Liver (tissue), 9 donors: Measurements from ENCODE around the gene SIGLEC8. TPM values are rescaled to one million over a fixed set of nuclear protein-coding genes. Genes with fewer than 3 reads are reported as not detected.
"Not testable (repeated sequence)": the region's sequence is repeated elsewhere in the genome, so short reads cannot be mapped to it uniquely, and the experiment has no call there.

Experiments
- DNase-seq: peaks from one replicate; pipeline ENCODE4 v3.0.0-alpha.2; 2017; ENCODE audit warnings: low spot score
- H3K27ac ChIP-seq, 2 donors: one replicate each; pipeline ENCODE4 v1.7.0; 2013; ENCODE audit warnings: inconsistent platforms in 2 of 2, low read length in 2 of 2, control low read depth in 1 of 2, low read depth in 1 of 2, mild to moderate bottlenecking in 1 of 2
- H3K27me3 ChIP-seq, 4 donors: one replicate each; pipeline versions ENCODE4 v1.6.1 to v1.7.0; 2013; ENCODE audit warnings: low read length in 3 of 4, inconsistent platforms in 1 of 4, mild to moderate bottlenecking in 1 of 4, moderate library complexity in 1 of 4; ENCODE audit not compliant: control insufficient read depth in 4 of 4, insufficient read depth in 4 of 4
- H3K36me3 ChIP-seq, 4 donors: one replicate each; pipeline versions ENCODE4 v1.6.1 to v1.7.0; 2013; ENCODE audit warnings: low read length in 3 of 4, mild to moderate bottlenecking in 3 of 4, low read depth in 1 of 4, moderate library complexity in 1 of 4; ENCODE audit not compliant: control insufficient read depth in 4 of 4, insufficient read depth in 3 of 4
- H3K4me1 ChIP-seq, 4 donors: one replicate each; pipeline versions ENCODE4 v1.6.1 to v1.7.0; 2013; ENCODE audit warnings: low read length in 3 of 4, mild to moderate bottlenecking in 3 of 4, moderate library complexity in 1 of 4; ENCODE audit not compliant: control insufficient read depth in 4 of 4, insufficient read depth in 4 of 4
- H3K4me3 ChIP-seq, 3 donors: one replicate each; pipeline versions ENCODE4 v1.6.1 to v1.7.0; 2013; ENCODE audit warnings: low read length in 3 of 3, control low read depth in 1 of 3, low read depth in 1 of 3, mild to moderate bottlenecking in 1 of 3
- H3K9ac ChIP-seq, 2 donors: one replicate each; pipeline ENCODE4 v1.7.0; 2013; ENCODE audit warnings: low read length in 2 of 2, mild to moderate bottlenecking in 2 of 2, moderate library complexity in 2 of 2, control low read depth in 1 of 2, low read depth in 1 of 2
- H3K9me3 ChIP-seq, 4 donors: one replicate each; pipeline versions ENCODE4 v1.6.1 to v1.7.0; 2013; ENCODE audit warnings: low read length in 3 of 4; ENCODE audit not compliant: control insufficient read depth in 4 of 4
- EGR1 ChIP-seq, 2 donors: IDR thresholded peaks; 2 replicates each; pipeline ENCODE4 v1.6.1; 2016 to 2018; ENCODE audit warnings: antibody characterized with exemption in 2 of 2, low read depth in 2 of 2
- FOXA1 ChIP-seq: IDR thresholded peaks from 2 replicates; pipeline ENCODE4 v1.6.1; 2016; ENCODE audit warnings: antibody characterized with exemption
- FOXA2 ChIP-seq: IDR thresholded peaks from 2 replicates; pipeline ENCODE4 v1.6.1; 2016; ENCODE audit warnings: antibody characterized with exemption
- GABPA ChIP-seq, 2 donors: IDR thresholded peaks in 1 of 2; conservative IDR thresholded peaks in 1 of 2; 2 replicates each; pipeline ENCODE4 v1.6.1; 2016; ENCODE audit warnings: antibody characterized with exemption in 2 of 2, mild to moderate bottlenecking in 1 of 2, moderate library complexity in 1 of 2
- HNF4A ChIP-seq, 2 donors: conservative IDR thresholded peaks; 2 replicates each; pipeline ENCODE4 v1.6.1; 2016; ENCODE audit warnings: antibody characterized with exemption in 2 of 2, mild to moderate bottlenecking in 2 of 2
- HNF4G ChIP-seq: IDR thresholded peaks from 2 replicates; pipeline ENCODE4 v1.6.1; 2016; ENCODE audit warnings: antibody characterized with exemption
- JUND ChIP-seq, 2 donors: IDR thresholded peaks; 2 replicates each; pipeline ENCODE4 v1.6.1; 2016; ENCODE audit warnings: antibody characterized with exemption in 2 of 2
- NR2F2 ChIP-seq: IDR thresholded peaks from 2 replicates; pipeline ENCODE4 v1.6.1; 2016; ENCODE audit warnings: antibody characterized with exemption
- RAD21 ChIP-seq, 2 donors: IDR thresholded peaks; 2 replicates each; pipeline ENCODE4 v1.6.1; 2016; ENCODE audit warnings: antibody characterized with exemption in 2 of 2, mild to moderate bottlenecking in 2 of 2
- RXRA ChIP-seq, 2 donors: IDR thresholded peaks; 2 replicates each; pipeline ENCODE4 v1.6.1; 2017 to 2018; ENCODE audit warnings: antibody characterized with exemption in 2 of 2, mild to moderate bottlenecking in 1 of 2
- SP1 ChIP-seq: IDR thresholded peaks from 2 replicates; pipeline ENCODE4 v1.6.1; 2018; ENCODE audit warnings: antibody characterized with exemption, mild to moderate bottlenecking
- TAF1 ChIP-seq: conservative IDR thresholded peaks from 2 replicates; pipeline ENCODE4 v1.6.1; 2016; ENCODE audit warnings: antibody characterized with exemption, mild to moderate bottlenecking
- YY1 ChIP-seq: IDR thresholded peaks from 2 replicates; pipeline ENCODE4 v1.6.1; 2016; ENCODE audit warnings: antibody characterized with exemption, mild to moderate bottlenecking
- WGBS: extraction: QIAGEN DNeasy Blood & Tissue Kit; methylation state at CpG from one replicate; pipeline ENCODE4 v1.1.7; 2013; 5-methylcytosine and 5-hydroxymethylcytosine counted together
- polyA plus RNA-seq, 2 donors: library from polyadenylated mRNA; stranded (reverse) in 1 of 2; unstranded in 1 of 2; fragments of 200-250 nt in 1 of 2; fragments of >200 nt in 1 of 2; fragmentation: Nextera tagmentation in 1 of 2; extraction: Ambion mirVana in 1 of 2; gene quantifications; one replicate each; pipeline versions ENCODE4 v1.2.1 to v1.2.3, GENCODE V29; 2013 to 2015
- total RNA-seq, 2 donors: library from RNA; depleted of rRNA; stranded (reverse); fragments of >200 nt; gene quantifications; one replicate each; pipeline ENCODE4 v1.2.3, GENCODE V29; 2014
- TF ChIP-seq, protein P1 (sequence below): fragments of 150-350 bp; IDR thresholded peaks from 2 replicates; pipeline ENCODE4 v1.5.1; 2017; ENCODE audit warnings: improper control_type of control experiment, low read depth, low read length; ENCODE audit not compliant: missing input control
- TF ChIP-seq, protein P2 (sequence below): IDR thresholded peaks from 2 replicates; pipeline ENCODE4 v1.6.1; 2016; ENCODE audit warnings: antibody characterized with exemption
- TF ChIP-seq, protein P3 (sequence below): IDR thresholded peaks from 2 replicates; pipeline ENCODE4 v1.6.1; 2016; ENCODE audit warnings: antibody characterized with exemption
- TF ChIP-seq, protein P4 (sequence below): IDR thresholded peaks from 2 replicates; pipeline ENCODE4 v1.6.1; 2016; ENCODE audit warnings: antibody characterized with exemption, mild to moderate bottlenecking
- TF ChIP-seq, protein P5 (sequence below): IDR thresholded peaks from 2 replicates; pipeline ENCODE4 v1.6.1; 2016; ENCODE audit warnings: antibody characterized with exemption
- donor health status: healthy.
- donor health status: healthy.
- donor health status: healthy.
- donor health status: healthy.
- donor health status: healthy.

SIGLEC8 gene
- total and polyA plus RNA-seq, 4 donors = 0.09 to 2.3 (median 0.52) TPM

DNA sequence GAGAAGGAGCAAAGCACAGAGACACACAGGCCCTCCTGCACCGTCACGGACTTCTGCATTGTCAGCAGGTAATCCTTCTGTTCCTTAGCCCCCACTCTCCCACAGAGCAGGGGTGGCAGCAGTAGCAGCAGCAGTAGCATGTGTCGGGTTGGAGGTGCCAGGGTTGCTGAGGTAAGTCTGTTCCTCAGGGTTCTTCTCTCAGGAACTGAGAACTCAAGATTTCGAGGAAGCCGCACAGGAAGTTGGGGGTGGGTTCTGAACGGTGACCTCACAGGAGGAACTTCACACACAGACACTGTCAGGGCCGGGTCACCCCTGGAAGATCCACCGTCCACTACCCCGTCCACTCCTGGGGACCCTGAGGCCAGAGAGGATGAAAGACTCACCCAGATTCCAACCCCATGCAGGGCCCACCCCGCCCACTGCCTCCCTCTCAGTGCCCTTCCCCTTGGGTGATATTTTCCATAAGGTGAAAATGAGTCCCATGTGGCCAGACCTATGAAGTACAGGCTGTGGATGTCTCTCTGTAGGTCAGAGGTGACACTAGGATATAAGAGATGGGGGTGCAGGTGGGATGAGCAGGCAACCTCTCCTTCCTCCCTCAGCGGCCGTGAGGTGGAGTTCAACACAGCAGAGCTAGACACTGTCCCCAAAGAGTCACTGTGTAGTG, 43.5 kb upstream of the SIGLEC8 start, which contains the start of gene SIGLEC12:
Gene SIGLEC12 (minus strand): TSS at position 207 of the 670 bp plus-strand sequence. CDS start 67 bp downstream, at position 140.
- DNase-seq = no peak
- H3K9ac ChIP-seq = no peak within 1 kb of the TSS
- no peaks in the 10 kb centered on the region for H3K36me3 ChIP-seq
- H3K9me3 ChIP-seq = peaks cover 0 to 3% (median 0%) of the 10 kb centered on the region in 4 donors
- H3K27ac ChIP-seq = no peak within 1 kb of the TSS
- no peaks in the 10 kb centered on the region for H3K4me1 ChIP-seq
- TF ChIP-seq FOXA1 (no peak), NR2F2 (no peak), EGR1 (IDR thresholded peaks at IDR 0.05; ENCODE audit: low read depth in 2 of 2) (no peak)
- TF ChIP-seq, protein P1, sequence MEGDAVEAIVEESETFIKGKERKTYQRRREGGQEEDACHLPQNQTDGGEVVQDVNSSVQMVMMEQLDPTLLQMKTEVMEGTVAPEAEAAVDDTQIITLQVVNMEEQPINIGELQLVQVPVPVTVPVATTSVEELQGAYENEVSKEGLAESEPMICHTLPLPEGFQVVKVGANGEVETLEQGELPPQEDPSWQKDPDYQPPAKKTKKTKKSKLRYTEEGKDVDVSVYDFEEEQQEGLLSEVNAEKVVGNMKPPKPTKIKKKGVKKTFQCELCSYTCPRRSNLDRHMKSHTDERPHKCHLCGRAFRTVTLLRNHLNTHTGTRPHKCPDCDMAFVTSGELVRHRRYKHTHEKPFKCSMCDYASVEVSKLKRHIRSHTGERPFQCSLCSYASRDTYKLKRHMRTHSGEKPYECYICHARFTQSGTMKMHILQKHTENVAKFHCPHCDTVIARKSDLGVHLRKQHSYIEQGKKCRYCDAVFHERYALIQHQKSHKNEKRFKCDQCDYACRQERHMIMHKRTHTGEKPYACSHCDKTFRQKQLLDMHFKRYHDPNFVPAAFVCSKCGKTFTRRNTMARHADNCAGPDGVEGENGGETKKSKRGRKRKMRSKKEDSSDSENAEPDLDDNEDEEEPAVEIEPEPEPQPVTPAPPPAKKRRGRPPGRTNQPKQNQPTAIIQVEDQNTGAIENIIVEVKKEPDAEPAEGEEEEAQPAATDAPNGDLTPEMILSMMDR = no peak
- peaks cover 0 to 3% (median 0%) of the 10 kb centered on the region in 4 donors for H3K27me3 ChIP-seq
- WGBS = 61% methylated on average over 12 of the region's 12 CpGs
- no peak within 1 kb of the TSS for H3K4me3 ChIP-seq

DNA sequence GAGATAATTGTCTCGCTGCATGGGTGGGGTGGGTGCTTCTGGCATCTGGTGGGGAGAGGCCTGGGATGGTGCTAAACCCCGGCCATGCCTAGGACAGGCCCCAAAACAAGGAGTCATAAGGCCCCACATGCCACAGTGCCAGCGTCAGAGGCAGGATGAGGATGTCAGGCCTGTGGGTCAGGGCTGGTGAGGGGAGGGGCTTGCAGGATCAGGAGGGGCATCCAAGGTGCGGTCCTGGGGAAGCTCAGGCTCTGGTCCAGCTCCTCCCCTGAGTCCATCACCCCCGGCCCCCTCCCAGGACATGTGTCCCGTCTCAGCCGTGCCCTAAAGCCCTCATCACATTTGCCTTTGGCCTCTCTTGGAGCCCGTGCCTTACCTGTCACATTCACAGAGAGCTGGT, 42.7 kb upstream of the SIGLEC8 start:
- not testable (repeated sequence) for H3K27ac ChIP-seq, H3K4me3 ChIP-seq

DNA sequence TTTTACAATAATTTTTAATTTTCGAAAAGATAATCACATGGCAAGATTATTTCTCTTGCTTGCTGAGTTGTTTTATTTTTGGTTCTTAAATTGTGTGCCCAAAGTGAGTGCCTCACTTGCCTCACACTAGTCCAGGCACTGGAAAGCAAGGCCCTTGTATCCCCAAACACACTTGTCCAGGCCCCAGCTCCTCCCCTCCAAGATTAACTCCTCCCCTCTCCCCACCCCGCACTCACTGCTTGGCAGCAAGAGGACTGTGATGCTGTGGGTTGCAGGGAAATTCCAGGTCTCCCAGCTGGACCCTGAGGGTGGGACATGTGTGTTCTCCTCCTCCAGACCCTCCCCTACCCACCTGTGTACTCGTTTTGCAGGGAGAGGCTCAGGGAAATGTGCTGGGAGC, 39.4 kb upstream of the SIGLEC8 start:
- no peak overlapping the region for H3K27ac ChIP-seq
- no peak overlapping the region for H3K9ac ChIP-seq
- H3K4me1 ChIP-seq = no peaks in the 10 kb centered on the region
- H3K27me3 ChIP-seq = peaks cover 0 to 5% (median under 1%) of the 10 kb centered on the region in 4 donors
- WGBS = 42% methylated on average over 3 of the region's 3 CpGs
- no peak overlapping the region for H3K4me3 ChIP-seq
- no peaks in the 10 kb centered on the region for H3K9me3 ChIP-seq
- no peaks in the 10 kb centered on the region for H3K36me3 ChIP-seq
- DNase-seq = no peak
- no peak for TF ChIP-seq SP1
- no peak for TF ChIP-seq HNF4A (conservative IDR thresholded peaks at IDR 0.05)
- TF ChIP-seq FOXA2 = no peak
- TF ChIP-seq GABPA (IDR thresholded peaks at IDR 0.05 in 1 of 2, conservative IDR thresholded peaks at IDR 0.05 in 1 of 2) = no peak
- TF ChIP-seq, protein P2, sequence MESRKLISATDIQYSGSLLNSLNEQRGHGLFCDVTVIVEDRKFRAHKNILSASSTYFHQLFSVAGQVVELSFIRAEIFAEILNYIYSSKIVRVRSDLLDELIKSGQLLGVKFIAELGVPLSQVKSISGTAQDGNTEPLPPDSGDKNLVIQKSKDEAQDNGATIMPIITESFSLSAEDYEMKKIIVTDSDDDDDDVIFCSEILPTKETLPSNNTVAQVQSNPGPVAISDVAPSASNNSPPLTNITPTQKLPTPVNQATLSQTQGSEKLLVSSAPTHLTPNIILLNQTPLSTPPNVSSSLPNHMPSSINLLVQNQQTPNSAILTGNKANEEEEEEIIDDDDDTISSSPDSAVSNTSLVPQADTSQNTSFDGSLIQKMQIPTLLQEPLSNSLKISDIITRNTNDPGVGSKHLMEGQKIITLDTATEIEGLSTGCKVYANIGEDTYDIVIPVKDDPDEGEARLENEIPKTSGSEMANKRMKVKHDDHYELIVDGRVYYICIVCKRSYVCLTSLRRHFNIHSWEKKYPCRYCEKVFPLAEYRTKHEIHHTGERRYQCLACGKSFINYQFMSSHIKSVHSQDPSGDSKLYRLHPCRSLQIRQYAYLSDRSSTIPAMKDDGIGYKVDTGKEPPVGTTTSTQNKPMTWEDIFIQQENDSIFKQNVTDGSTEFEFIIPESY = no peak
- TF ChIP-seq, protein P3, sequence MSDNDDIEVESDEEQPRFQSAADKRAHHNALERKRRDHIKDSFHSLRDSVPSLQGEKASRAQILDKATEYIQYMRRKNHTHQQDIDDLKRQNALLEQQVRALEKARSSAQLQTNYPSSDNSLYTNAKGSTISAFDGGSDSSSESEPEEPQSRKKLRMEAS = no peak
- TF ChIP-seq HNF4G = no peak
- no peak for TF ChIP-seq TAF1
- TF ChIP-seq RXRA (IDR thresholded peaks at IDR 0.05) = no peak
- TF ChIP-seq YY1 = no peak
- no peak for TF ChIP-seq JUND (IDR thresholded peaks at IDR 0.05)
- TF ChIP-seq, protein P4, sequence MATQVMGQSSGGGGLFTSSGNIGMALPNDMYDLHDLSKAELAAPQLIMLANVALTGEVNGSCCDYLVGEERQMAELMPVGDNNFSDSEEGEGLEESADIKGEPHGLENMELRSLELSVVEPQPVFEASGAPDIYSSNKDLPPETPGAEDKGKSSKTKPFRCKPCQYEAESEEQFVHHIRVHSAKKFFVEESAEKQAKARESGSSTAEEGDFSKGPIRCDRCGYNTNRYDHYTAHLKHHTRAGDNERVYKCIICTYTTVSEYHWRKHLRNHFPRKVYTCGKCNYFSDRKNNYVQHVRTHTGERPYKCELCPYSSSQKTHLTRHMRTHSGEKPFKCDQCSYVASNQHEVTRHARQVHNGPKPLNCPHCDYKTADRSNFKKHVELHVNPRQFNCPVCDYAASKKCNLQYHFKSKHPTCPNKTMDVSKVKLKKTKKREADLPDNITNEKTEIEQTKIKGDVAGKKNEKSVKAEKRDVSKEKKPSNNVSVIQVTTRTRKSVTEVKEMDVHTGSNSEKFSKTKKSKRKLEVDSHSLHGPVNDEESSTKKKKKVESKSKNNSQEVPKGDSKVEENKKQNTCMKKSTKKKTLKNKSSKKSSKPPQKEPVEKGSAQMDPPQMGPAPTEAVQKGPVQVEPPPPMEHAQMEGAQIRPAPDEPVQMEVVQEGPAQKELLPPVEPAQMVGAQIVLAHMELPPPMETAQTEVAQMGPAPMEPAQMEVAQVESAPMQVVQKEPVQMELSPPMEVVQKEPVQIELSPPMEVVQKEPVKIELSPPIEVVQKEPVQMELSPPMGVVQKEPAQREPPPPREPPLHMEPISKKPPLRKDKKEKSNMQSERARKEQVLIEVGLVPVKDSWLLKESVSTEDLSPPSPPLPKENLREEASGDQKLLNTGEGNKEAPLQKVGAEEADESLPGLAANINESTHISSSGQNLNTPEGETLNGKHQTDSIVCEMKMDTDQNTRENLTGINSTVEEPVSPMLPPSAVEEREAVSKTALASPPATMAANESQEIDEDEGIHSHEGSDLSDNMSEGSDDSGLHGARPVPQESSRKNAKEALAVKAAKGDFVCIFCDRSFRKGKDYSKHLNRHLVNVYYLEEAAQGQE = no peak
- no peak for TF ChIP-seq NR2F2
- TF ChIP-seq EGR1 (IDR thresholded peaks at IDR 0.05; ENCODE audit: low read depth in 2 of 2) = no peak
- TF ChIP-seq FOXA1 = no peak
- no peak for TF ChIP-seq RAD21 (IDR thresholded peaks at IDR 0.05)
- TF ChIP-seq, protein P5, sequence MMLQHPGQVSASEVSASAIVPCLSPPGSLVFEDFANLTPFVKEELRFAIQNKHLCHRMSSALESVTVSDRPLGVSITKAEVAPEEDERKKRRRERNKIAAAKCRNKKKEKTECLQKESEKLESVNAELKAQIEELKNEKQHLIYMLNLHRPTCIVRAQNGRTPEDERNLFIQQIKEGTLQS = no peak

More for the DNA sequence above, 42.7 kb upstream of the SIGLEC8 start:
- H3K36me3 ChIP-seq, H3K4me1 ChIP-seq, DNase-seq, H3K9ac ChIP-seq, H3K9me3 ChIP-seq, H3K27me3 ChIP-seq: not testable (repeated sequence)
- 53% methylated on average over 8 of the region's 8 CpGs for WGBS
